NCI-H526 treated with DMSO at 0.1 percent for 48 hours (cell line): ENCODE measurements around the gene FUOM.

ENCODE experiments used
- DNase-seq: peaks from one replicate; lab custom pipeline; 2025; lab: John Stamatoyannopoulos, UW

The FUOM gene

DNA sequence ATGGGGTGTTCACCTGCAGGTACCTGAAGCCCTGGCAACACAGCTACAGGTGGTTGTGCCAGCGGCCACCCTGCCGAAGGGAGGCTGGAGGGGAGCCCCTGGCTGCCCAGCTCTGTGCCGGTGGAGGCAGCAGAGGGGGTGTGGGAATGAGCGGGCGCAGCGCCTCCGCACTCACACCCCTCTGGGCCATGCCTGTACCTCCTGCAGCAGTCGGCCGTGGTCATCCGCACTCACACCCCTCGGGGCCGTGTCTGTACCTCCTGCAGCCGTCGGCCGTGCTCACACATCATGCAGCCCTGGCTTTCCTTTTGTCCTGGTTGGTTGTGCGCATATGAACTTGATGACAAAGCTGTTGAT is 47.4 kb downstream of the FUOM start:
- DNase-seq, result no peak

DNA sequence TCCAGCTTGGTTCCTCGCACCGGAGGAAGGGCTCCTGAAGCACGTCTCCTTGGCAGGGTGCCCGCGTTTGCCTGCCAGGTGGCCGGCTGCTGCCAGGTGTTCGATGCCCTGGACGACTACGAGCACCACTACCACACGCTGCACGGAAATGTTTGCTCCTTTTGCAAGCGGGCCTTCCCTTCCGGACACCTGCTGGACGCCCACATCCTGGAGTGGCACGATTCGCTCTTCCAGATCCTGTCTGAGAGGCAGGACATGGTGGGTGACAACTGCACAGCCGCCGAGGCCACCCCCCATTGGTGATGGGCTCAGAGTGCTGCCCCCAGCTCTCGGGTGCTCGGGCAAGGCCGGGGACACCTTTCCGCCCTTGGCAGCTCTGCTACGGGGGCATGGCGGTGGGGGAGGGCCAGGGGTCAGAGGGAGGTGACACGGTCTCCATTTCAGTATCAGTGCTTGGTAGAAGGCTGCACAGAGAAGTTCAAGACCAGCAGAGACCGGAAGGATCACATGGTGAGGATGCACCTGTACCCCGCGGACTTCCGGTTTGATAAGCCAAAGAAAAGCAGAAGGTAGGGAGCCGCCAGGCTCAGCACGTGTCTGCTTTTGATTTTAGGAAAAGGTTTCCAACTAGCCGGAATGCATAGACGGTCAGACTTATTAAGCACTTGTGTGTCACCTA is 48.0 kb downstream of the FUOM start:
- DNase-seq, result no peak

DNA sequence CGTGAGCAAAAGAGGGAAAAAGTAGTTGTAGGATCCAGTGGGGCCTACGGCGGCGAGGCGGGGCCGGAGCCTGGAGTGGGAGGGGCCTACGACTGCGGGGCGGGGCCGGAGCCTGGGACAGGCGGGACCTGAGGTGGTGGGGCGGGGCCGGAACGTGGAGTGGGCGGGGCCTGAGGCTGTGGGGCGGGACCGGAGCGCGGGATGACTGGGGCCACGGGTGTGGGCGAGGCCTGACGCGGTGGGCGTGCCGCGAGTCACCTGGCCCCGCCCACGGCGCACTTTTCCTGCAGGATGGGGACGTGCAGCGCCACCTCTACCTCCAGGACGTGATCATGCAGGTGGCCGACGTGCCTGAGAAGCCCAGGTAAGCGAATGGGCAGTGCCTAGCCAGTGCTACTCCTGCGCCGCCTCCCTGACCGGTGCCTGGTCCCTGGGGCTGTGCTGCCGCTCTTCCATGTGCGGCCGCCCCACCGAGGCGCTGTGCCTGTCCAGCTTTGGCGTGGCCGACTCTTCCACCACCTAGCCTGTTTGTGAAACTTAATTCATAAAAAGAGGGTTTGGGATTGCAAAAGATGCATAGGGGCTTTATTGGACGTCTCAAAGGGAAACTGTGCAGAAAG is 48.6 kb downstream of the FUOM start:
- DNase-seq, result peak; percentile 83

DNA sequence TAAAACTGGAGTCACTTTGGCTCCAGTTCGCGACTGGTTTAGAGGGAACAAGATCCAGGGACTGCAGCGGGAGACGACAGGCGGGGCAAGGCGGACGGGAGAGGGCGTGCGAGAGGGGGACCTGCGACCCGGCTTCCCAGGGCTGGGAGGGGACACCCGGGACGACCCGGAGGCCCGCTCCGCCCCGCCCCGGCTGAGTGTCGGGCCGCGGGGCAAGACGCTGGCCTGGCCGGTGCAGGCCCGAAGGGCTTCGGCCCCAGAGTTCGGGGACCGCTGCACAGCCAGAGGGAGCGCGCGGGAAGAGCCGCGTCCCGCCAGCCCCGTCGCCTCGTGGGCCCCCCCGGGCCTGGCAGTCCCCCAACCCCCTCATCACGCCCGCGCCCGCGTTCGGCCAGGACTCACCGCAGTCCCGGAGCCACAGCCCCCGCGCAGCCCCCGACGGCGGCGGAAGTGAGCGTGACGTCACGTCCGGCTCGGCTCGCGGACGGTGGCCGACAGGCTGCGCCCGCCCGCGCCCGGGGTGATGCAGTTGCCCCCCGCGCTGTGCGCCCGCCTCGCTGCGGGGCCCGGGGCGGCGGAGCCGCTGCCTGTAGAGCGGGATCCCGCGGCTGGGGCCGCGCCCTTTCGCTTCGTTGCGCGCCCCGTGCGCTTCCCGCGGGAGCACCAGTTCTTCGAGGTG is 49.3 kb downstream of the FUOM start, which contains the start of the genes TUBGCP2 and ZNF511:
Gene TUBGCP2, minus strand, starts transcription at position 452 of the 679 bp plus-strand sequence. CDS start 5,931 bp downstream, outside the sequence.
Gene ZNF511, plus strand, starts transcription at position 494 of the 679 bp plus-strand sequence. Its CDS starts 30 bp downstream, at position 524.
- no peak for DNase-seq

- DNase-seq, result peak; percentile 60
Measured at GRCh38 chr10:133307776-133308420, 49.9 kb downstream of the FUOM start.

DNA sequence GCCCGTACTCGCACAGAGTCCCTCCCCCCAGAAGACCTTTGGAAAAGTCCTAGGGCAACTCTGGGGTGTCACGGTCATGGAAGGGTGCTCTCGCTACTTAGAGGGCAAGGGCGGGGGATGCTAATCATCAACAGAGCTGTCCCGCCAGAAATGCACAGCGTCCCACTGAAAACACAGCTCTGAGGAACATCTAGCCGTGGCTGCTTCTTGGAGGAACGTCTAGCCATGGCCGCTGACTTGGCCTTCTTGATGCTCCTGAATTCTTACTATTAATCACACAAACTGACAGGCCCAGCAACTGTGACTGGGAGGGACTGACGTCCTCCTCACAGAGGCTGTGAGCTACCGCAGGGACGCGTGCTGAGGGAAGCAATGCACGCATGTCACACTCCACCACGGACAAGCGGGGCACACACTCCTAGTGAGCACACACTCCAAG is 50.9 kb downstream of the FUOM start:
- DNase-seq, result no peak

DNA sequence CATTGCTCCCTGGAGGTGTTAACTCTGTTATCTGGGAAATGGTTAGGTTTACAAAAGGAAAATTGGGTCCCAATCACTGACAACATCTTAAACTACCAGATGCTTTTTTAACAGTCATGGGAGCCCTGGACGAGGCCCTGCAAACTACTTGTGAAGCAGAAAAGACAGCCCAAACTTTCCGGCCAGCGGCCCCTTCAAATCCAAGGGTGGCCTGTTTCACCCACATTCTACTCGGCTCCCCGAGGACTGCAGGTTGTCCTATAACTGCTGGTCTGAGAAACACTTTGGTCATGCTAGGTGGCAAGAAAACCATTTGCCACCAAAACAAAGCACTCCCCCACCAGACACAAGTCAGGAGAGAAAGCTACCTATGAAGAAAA is 51.7 kb downstream of the FUOM start:
- no peak for DNase-seq
